Measurements from ENCODE around the gene GTF3A. TPM values are rescaled to one million over a fixed set of nuclear protein-coding genes. Genes with fewer than 3 reads are reported as not detected.
A peak's percentile ranks its signal among the peaks of the same experiment; 100 is the strongest.

GTF3A gene
- total RNA-seq, 1 donor: 111 TPM

GRCh38 chr13:27404680-27405079 lies 19.7 kb upstream of the GTF3A start:
- no peak for DNase-seq (ENCODE audit: low read depth)
- TF ChIP-seq CTCF (IDR thresholded peaks at IDR 0.05; ENCODE audit: insufficient read depth, low read depth, low read length): no peak

GRCh38 chr13:27405546-27406134 lies 18.8 kb upstream of the GTF3A start:
- DNase-seq (ENCODE audit: low read depth): no peak
- no peak for TF ChIP-seq CTCF (IDR thresholded peaks at IDR 0.05; ENCODE audit: insufficient read depth, low read depth, low read length)
- H3K4me3 ChIP-seq (ENCODE audit: low read depth, low read length): no peak overlapping the region

More at GRCh38 chr13:27404680-27405079, 19.7 kb upstream of the GTF3A start:
- H3K4me3 ChIP-seq (ENCODE audit: low read depth, low read length): no peak overlapping the region

DNA sequence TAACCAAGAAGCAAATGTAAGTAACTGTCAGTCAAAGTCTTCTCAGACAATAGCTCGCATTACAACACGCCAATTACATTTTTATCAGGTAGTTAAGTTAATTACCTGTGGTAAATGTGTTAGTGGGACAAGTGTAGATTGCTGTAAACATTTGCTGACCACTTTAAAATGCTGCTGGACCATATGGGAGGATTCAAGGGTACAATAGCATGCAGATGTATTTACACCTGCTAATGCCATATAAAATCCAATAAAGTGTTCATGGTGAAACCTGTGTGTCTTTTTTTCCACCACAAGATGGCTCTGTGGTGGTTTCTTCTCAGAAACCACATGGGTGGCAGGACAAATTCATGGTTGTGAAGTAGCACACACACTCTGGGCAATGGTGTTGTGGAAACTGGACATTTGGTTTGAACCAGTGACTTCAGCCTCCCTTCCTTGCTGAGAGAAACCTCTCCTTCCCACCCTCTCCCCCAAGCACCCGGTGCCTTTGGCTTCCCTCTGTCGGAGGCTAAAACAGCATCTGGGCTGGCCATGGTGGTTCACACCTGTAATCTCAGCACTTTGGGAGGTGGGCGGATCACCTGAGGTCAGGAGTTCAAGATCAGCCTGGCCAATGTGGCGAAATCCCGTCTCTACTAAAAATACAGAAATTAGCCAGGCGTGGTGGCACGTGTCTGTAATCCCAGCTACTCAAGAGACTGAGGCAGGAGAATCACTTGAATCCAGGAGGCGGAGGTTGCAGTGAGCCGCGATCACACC lies 18.1 kb upstream of the GTF3A start:
- TF ChIP-seq CTCF (IDR thresholded peaks at IDR 0.05; ENCODE audit: insufficient read depth, low read depth, low read length): peak; percentile 58
- peak; percentile 49 for DNase-seq (ENCODE audit: low read depth)
- H3K4me3 ChIP-seq (ENCODE audit: low read depth, low read length): no peak overlapping the region

GRCh38 chr13:27408074-27408473 lies 16.3 kb upstream of the GTF3A start:
- DNase-seq (ENCODE audit: low read depth): no peak
- TF ChIP-seq CTCF (IDR thresholded peaks at IDR 0.05; ENCODE audit: insufficient read depth, low read depth, low read length): no peak
- H3K4me3 ChIP-seq (ENCODE audit: low read depth, low read length): no peak overlapping the region

GRCh38 chr13:27409013-27409412 lies 15.4 kb upstream of the GTF3A start:
- TF ChIP-seq CTCF (IDR thresholded peaks at IDR 0.05; ENCODE audit: insufficient read depth, low read depth, low read length): no peak
- no peak for DNase-seq (ENCODE audit: low read depth)
- no peak overlapping the region for H3K4me3 ChIP-seq (ENCODE audit: low read depth, low read length)

DNA sequence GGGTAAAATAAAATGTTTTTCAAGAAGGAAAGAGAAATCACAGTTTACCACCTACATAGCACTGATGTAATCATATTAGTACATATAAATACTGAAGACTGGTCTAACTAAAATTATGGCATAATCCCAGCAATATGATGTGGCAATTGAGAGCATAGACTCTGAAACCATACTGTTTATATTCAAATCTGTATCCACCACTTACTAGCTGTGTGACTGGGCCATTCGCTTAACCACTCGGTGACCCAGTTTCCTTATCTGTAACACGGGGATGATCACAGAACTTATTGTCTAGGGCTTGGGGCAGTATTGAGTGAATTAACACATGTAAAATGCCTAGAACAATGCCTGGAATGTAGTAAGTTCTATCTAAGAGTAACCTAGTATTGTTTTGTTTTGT lies 13.1 kb upstream of the GTF3A start:
- no peak for DNase-seq (ENCODE audit: low read depth)
- TF ChIP-seq CTCF (IDR thresholded peaks at IDR 0.05; ENCODE audit: insufficient read depth, low read depth, low read length): no peak
- H3K4me3 ChIP-seq (ENCODE audit: low read depth, low read length): no peak overlapping the region
